Measurements from ENCODE around the gene NMNAT1.
"Not testable (repeated sequence)": the region's sequence is repeated elsewhere in the genome, so short reads cannot be mapped to it uniquely, and the experiment has no call there.

NMNAT1 gene

DNA sequence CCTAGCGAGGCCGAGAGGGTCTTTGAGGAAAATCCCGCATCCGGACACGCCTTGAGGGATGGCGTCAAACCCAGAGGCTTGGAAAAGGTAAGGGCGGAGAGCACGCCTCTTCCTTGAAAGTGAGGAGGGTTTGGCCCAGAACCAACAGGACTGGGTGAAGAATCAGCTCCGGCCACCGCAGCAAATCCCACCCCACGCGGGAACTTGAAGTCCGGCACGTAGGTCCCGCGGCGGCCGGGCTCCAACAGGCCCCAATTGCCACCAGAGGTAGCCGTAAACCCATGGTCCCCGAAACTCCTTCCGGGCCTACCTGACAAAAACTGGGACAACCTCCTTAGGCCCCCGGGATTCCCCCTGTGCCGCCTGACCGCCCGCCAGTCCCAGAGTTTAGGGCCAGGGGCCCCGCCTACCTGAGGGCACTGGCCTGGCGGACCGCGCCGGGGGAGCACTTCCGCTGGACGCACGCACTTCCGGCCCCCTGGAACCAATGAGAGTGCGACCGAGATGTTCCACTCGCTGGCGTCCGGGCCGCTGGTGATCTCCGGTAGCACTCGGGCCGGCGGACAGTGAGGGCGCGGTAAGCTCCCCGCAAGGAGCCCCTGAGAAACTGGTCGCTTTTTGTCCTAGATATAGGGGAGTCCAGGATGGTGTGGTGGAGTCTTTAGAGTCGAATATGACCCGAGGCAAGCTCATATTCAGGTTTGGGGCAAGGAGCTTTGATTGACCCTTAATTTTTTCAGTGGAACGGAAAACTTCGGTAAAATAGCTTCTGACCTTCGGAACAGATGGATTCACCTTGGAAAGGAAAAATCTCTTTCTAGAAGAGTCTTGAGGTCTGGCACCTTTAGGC, at the start of gene NMNAT1, which contains the start of gene LZIC:
NMNAT1 (plus strand) TSS at position 537 of the 850 bp plus-strand sequence. CDS start 28,599 bp downstream, outside the sequence.
LZIC (minus strand) TSS at position 453 of the 850 bp plus-strand sequence. CDS start 6,772 bp downstream, outside the sequence.
- peak; percentile 60 to 79 for DNase-seq (ENCODE audit: low read depth in 2 of 2)

GRCh38 chr1:9894115-9894514, 49.2 kb upstream of the NMNAT1 start:
- DNase-seq (ENCODE audit: low read depth in 2 of 2): no peak

GRCh38 chr1:9900142-9901043, 42.9 kb upstream of the NMNAT1 start:
- DNase-seq (ENCODE audit: low read depth in 2 of 2): no peak

GRCh38 chr1:9901148-9902059, 41.9 kb upstream of the NMNAT1 start:
- no peak for DNase-seq (ENCODE audit: low read depth in 2 of 2)

DNA sequence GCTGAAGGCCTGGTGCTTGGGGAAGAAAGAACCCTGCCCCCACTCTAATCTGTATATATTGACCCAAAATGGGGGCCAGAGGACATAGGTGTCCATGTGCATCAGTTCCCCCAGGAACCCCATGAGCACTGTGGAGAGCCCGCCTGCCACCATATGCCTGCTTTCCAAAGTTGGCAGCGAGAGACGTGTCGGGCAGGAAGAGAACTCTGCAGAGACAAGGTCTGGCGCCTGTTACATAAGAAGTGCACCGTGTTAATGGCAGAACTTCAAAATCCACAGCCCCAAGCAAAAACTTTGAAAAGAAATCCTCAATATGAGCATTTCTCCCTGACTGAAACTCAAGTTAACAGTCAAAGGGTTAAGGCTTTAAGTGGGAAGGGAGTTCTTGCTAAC, 41.2 kb upstream of the NMNAT1 start:
- DNase-seq (ENCODE audit: low read depth in 2 of 2): no peak

DNA sequence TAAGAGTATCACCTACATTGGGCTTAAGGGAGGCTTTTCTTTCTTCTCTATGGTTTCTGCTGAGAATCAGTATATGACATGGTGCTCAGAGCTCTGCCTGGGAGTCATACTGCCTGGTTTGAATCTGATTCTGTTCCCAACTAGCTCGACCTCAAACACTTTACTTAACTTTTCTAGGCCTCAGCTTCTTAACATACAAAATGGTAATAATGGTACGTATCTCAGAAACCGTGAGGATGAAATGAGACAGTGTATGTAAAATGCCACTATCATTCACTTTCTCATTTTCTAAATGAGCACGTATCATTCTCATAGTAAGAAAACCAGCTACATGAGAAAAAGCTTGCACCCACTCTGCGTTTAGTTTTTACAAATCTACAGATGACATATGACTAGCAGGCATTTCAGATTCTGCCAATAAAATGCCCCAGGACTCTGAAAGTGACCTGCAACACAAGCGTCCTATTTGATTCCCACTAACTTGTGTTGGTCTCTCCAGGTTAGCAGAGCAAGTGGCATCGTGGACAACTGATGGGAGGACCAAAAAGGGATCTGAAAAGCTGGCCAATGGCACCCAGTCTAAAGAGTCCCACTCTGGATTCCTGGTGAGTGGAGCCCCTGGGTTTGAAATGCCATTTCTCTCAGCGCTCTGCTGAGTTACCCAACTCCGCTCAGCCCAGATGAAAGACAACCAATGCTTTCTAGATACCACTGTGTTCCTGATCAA, 39.3 kb upstream of the NMNAT1 start:
- DNase-seq (ENCODE audit: low read depth in 2 of 2): no peak

GRCh38 chr1:9904596-9904995, 38.7 kb upstream of the NMNAT1 start:
- no peak for DNase-seq (ENCODE audit: low read depth in 2 of 2)

DNA sequence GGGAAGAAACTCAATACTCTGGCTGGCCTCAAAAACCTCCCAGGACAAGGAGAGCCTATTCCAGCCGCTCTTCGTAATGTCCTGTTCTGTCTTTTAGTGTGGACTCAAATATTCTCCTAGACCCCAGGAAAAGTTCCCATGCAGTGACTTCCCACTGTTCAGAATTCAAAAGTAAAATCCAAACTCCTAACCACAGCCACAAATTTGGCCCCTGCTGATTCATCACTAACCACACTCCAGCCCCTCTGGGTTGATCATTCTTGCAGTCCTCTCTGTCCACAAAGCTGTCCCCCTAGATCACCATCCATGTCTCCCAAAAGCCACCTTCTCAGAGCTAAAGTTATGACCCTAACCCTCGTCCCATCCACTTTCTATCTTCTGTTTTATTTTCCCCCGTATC, 38.3 kb upstream of the NMNAT1 start:
- DNase-seq (ENCODE audit: low read depth in 2 of 2): no peak

GRCh38 chr1:9906466-9906865, 36.8 kb upstream of the NMNAT1 start:
- no peak for DNase-seq (ENCODE audit: low read depth in 2 of 2)

GRCh38 chr1:9907441-9907840, 35.8 kb upstream of the NMNAT1 start:
- DNase-seq (ENCODE audit: low read depth in 2 of 2): no peak

GRCh38 chr1:9908871-9909233, 34.4 kb upstream of the NMNAT1 start:
- DNase-seq (ENCODE audit: low read depth in 2 of 2): no peak

- peak in 1 of 2 donors; percentile 9 for DNase-seq (ENCODE audit: low read depth in 2 of 2)
These were observed 33.8 kb upstream of the NMNAT1 start for GRCh38 chr1:9909234-9910046.

GRCh38 chr1:9910076-9910422, 33.2 kb upstream of the NMNAT1 start, which contains the start of gene CTNNBIP1:
CTNNBIP1 (minus strand) TSS chr1:9910269; CDS start chr1:9872064, 38,205 bp downstream.
- no peak for DNase-seq (ENCODE audit: low read depth in 2 of 2)

DNA sequence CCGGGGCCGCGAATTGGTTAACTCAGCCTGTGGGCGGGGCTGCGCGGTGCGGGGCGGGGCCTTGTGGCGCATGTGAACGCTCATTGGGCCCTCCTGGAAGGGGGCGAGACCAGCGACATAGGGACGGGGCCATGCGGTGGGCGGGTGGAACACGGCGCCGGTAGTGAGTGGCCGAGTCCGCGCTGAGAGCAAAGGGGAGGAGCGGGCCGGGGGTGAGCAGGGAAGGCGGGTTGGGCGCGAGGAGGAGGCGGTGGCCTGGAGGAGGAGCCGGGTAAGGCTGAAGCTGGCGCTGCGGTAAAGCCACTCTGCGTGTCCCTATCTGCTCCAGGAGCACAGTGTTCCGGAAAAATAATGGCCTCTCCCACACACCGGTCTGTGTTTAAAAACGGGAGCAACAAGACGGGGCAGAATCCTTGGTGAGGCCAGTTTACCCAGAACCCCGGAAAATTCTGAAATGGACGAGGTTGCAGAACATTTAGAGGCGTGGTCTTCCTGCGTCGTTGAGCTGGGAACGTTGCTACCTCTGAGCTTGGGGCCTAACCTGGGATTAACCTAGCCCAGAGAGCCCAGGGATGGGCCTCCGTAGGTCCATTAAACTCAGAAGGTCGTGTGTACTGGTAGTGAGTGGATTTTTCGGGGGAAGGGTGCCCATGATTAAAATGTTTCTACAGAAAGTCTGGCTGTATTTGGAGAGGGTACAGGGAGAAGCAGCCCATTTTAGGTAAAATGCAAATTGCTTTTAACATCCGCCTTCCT, 32.7 kb upstream of the NMNAT1 start:
- DNase-seq (ENCODE audit: low read depth in 2 of 2): peak; percentile 100

GRCh38 chr1:9912264-9912936, 30.9 kb upstream of the NMNAT1 start:
- DNase-seq (ENCODE audit: low read depth in 2 of 2): no peak

GRCh38 chr1:9914610-9914937, 28.7 kb upstream of the NMNAT1 start:
- no peak for DNase-seq (ENCODE audit: low read depth in 2 of 2)

- no peak for DNase-seq (ENCODE audit: low read depth in 2 of 2)
These were observed 26.8 kb upstream of the NMNAT1 start for GRCh38 chr1:9916452-9916851.

- not testable (repeated sequence) for DNase-seq (ENCODE audit: low read depth in 2 of 2)
These were observed 25.8 kb upstream of the NMNAT1 start for GRCh38 chr1:9917495-9917894.

GRCh38 chr1:9917901-9918300, 25.4 kb upstream of the NMNAT1 start:
- DNase-seq (ENCODE audit: low read depth in 2 of 2): no peak

Measured in stimulated activated CD4-positive, alpha-beta T cell treated with anti-CD3 and anti-CD28 coated beads, Interleukin-1b, Interleukin-23, amount 100 ng/mL, for 1 hour (primary cell).